NB4 (cell line): Measurements from ENCODE around the gene ACBD4.

Experiments used
- POLR2A ChIP-seq: IDR thresholded peaks from 2 replicates; pipeline ENCODE4 v1.6.1; 2011; ENCODE audit warnings: mild to moderate bottlenecking; ENCODE audit not compliant: insufficient read length; ENCODE audit errors: extremely low read depth
- TF ChIP-seq, protein P1 (sequence below): IDR thresholded peaks from one replicate; pipeline ENCODE4 v1.5.1; 2012; ENCODE audit warnings: low read depth, low read length
- TF ChIP-seq, protein P2 (sequence below): IDR thresholded peaks from 2 replicates; pipeline ENCODE4 v1.6.1; 2011; ENCODE audit warnings: low read depth, low read length

DNA sequence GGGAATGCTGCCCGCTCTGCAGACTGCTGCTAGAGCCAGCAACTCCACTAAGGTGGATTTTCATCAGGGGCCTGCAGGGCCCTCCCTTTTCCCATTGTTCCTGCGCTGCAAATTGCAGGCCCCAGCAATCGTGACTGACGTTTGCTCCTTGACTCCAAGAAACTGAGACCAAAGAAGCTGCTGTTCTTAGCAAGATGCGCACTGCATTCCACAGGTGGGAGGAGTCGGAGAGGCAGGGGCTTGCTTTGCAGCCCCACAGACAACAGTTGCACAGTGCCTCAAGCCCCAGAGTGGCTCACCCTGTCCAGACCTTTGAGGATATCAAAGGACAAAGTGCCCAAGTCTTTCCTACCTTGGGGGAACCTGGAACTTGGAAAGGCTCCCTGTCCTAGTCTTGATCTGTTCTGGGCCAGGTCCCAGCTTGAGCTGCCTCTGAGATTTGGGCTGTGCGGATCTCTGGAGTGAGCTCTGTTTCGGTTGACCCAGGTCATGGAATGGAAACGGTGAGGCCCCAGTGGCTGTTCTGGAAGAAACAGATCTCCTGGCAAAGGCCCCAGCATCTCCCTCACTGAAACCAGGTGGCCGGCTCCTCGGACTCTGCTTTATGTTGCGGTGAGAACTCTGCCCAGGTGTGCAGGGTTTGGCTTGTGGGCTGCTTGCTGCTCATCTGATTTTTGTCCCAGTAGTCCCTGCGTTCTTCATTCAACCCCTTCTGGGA lies 28.0 kb upstream of the ACBD4 start:
- TF ChIP-seq, protein P1, sequence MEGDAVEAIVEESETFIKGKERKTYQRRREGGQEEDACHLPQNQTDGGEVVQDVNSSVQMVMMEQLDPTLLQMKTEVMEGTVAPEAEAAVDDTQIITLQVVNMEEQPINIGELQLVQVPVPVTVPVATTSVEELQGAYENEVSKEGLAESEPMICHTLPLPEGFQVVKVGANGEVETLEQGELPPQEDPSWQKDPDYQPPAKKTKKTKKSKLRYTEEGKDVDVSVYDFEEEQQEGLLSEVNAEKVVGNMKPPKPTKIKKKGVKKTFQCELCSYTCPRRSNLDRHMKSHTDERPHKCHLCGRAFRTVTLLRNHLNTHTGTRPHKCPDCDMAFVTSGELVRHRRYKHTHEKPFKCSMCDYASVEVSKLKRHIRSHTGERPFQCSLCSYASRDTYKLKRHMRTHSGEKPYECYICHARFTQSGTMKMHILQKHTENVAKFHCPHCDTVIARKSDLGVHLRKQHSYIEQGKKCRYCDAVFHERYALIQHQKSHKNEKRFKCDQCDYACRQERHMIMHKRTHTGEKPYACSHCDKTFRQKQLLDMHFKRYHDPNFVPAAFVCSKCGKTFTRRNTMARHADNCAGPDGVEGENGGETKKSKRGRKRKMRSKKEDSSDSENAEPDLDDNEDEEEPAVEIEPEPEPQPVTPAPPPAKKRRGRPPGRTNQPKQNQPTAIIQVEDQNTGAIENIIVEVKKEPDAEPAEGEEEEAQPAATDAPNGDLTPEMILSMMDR = no peak
- TF ChIP-seq, protein P2, sequence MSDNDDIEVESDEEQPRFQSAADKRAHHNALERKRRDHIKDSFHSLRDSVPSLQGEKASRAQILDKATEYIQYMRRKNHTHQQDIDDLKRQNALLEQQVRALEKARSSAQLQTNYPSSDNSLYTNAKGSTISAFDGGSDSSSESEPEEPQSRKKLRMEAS = no peak
- no peak for TF ChIP-seq POLR2A
